Keratinocyte (primary cell): ENCODE measurements around the gene SMG7.

Experiments
- EZH2 ChIP-seq: IDR thresholded peaks from one replicate; pipeline ENCODE4 v1.6.1; 2012; ENCODE audit warnings: inconsistent platforms, mild to moderate bottlenecking, low read length, moderate library complexity
- TF ChIP-seq, protein P1 (sequence below), 3 experiments: IDR thresholded peaks in 1 of 3; conservative IDR thresholded peaks in 1 of 3; optimal IDR thresholded peaks in 1 of 3; 2 replicates in 2 of 3; 3 replicates in 1 of 3; pipeline versions ENCODE3 to v1.5.1; 2011; ENCODE audit warnings: low read length in 3 of 3, mild to moderate bottlenecking in 3 of 3, moderate library complexity in 2 of 3, control low read depth in 1 of 3, inconsistent platforms in 1 of 3; ENCODE audit not compliant: insufficient read depth in 2 of 3; ENCODE audit errors: extremely low read depth in 1 of 3

DNA sequence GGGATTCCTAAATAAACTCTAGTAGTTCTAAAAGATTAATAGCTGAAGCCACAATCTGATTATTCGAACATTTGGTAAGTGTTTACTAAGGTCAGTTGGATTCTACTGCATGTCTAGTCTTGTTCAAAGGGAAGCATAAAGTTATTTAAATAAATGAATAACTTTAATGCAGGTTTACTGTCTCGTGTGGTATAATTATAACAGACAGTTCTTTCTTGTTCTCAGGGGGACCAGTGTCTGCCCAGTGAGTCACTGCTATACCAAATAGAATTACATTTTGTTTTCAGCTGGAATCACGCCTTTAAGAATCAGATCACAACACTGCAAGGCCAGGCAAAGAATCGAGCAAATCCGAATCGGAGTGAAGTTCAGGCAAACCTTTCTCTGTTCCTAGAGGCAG, 45.1 kb downstream of the SMG7 start:
- TF ChIP-seq, protein P1, sequence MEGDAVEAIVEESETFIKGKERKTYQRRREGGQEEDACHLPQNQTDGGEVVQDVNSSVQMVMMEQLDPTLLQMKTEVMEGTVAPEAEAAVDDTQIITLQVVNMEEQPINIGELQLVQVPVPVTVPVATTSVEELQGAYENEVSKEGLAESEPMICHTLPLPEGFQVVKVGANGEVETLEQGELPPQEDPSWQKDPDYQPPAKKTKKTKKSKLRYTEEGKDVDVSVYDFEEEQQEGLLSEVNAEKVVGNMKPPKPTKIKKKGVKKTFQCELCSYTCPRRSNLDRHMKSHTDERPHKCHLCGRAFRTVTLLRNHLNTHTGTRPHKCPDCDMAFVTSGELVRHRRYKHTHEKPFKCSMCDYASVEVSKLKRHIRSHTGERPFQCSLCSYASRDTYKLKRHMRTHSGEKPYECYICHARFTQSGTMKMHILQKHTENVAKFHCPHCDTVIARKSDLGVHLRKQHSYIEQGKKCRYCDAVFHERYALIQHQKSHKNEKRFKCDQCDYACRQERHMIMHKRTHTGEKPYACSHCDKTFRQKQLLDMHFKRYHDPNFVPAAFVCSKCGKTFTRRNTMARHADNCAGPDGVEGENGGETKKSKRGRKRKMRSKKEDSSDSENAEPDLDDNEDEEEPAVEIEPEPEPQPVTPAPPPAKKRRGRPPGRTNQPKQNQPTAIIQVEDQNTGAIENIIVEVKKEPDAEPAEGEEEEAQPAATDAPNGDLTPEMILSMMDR (optimal IDR thresholded peaks at IDR 0.05 in 1 of 3, IDR thresholded peaks at IDR 0.05 in 1 of 3, conservative IDR thresholded peaks at IDR 0.05 in 1 of 3; ENCODE audit: extremely low read depth in 1 of 3, insufficient read depth in 2 of 3, low read length in 3 of 3): no peak
- TF ChIP-seq EZH2: no peak
